Testis (tissue), 3 donors: ENCODE data around the gene SLC22A31. TPM values are rescaled to one million over a fixed set of nuclear protein-coding genes. Genes with fewer than 3 reads are reported as not detected.
"Not testable (repeated sequence)": the region's sequence is repeated elsewhere in the genome, so short reads cannot be mapped to it uniquely, and the experiment has no call there.

Source experiments
- DNase-seq: peaks from one replicate; pipeline ENCODE4 v3.0.0-alpha.2; 2019
- H3K27ac ChIP-seq, 2 donors: fragments of 200-600 bp; sonication (generic); one replicate each; pipeline ENCODE4 v1.5.1; 2019
- H3K27me3 ChIP-seq: fragments of 200-600 bp; sonication (generic); one replicate; pipeline ENCODE4 v1.5.1; 2019
- H3K36me3 ChIP-seq: fragments of 200-600 bp; sonication (generic); one replicate; pipeline ENCODE4 v1.5.1; 2017; ENCODE audit warnings: low read depth; ENCODE audit errors: missing control alignments
- H3K4me1 ChIP-seq: fragments of 200-600 bp; sonication (generic); one replicate; pipeline ENCODE4 v1.5.1; 2019
- H3K4me3 ChIP-seq, 2 donors: fragments of 200-600 bp; sonication (generic); one replicate each; pipeline ENCODE4 v1.5.1; 2017 to 2019
- H3K9me3 ChIP-seq: fragments of 200-600 bp; sonication (generic); one replicate; pipeline ENCODE4 v1.5.1; 2017
- POLR2A ChIP-seq: fragments of 450-650 bp; IDR thresholded peaks from one replicate; pipeline ENCODE4 v1.6.1; 2017; ENCODE audit warnings: antibody characterized with exemption, mild to moderate bottlenecking, moderate library complexity
- WGBS, 2 donors: methylation state at CpG; one replicate each; pipeline ENCODE4 v1.1.5; 2018; 5-methylcytosine and 5-hydroxymethylcytosine counted together
- intact Hi-C: fragments of 100-400 bp; cut with DNase I; formaldehyde crosslinking; loops from one replicate; pipeline ENCODE4 v1.15.1; 2023; ENCODE audit warnings: low total_unique reads
- polyA plus RNA-seq: library from polyadenylated mRNA; stranded (reverse); fragments of 350-450 nt; fragmentation: Illumina TruSeq; extraction: RNeasy Lipid Tissue Mini Kit (QIAGEN cat#74804); gene quantifications from one replicate; pipeline ENCODE4 v1.2.3, GENCODE V29; 2014; ENCODE audit warnings: low read depth, low replicate concordance; ENCODE audit not compliant: insufficient read depth
- total RNA-seq, 2 donors: library from RNA; depleted of rRNA; stranded (reverse); fragments of >200 nt; gene quantifications; one replicate each; pipeline ENCODE4 v1.2.3, GENCODE V29; 2016
- TF ChIP-seq, protein P1 (sequence below), 3 experiments: fragments of 450-650 bp in 2 of 3; fragments of 200-600 bp in 1 of 3; sonication (generic) in 1 of 3; IDR thresholded peaks; one replicate each; pipeline ENCODE4 v1.5.1; 2016 to 2019; ENCODE audit warnings: antibody characterized with exemption in 3 of 3, mild to moderate bottlenecking in 2 of 3, moderate library complexity in 1 of 3

The SLC22A31 gene
- total and polyA plus RNA-seq, 3 donors from 2014 or later, result 3.9 to 8.2 (median 6.2) TPM

DNA sequence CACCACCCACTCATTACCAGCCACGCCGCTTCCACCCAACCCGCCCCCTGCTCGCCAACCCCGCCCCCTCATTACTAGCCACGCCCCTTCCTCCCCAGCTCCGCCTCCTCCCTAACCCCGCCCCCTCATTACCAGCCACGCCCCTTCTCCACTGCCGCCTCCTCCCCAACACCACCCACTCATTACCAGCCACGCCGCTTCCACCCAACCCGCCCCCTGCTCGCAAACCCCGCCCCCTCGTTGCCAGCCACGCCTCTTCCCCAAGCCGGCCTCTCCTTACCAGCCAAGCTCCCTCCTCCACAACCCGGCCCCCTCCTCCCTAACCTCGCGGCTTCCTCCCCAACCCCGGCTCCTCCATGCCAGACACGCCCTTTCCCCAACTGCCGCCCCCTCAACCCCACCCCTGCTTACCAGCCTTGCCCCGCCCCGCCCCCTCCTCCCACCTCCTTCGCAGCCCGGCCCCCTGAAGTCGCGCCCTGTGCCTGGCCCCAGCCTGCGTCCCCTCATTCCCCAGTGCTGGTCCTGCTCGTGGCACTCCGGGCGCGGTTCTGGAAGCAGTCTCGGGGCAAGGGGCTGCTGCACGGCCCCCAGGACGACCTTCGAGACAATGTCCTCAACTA is 7.3 kb downstream of the SLC22A31 start:
- intact Hi-C loops, result no loop called here

DNA sequence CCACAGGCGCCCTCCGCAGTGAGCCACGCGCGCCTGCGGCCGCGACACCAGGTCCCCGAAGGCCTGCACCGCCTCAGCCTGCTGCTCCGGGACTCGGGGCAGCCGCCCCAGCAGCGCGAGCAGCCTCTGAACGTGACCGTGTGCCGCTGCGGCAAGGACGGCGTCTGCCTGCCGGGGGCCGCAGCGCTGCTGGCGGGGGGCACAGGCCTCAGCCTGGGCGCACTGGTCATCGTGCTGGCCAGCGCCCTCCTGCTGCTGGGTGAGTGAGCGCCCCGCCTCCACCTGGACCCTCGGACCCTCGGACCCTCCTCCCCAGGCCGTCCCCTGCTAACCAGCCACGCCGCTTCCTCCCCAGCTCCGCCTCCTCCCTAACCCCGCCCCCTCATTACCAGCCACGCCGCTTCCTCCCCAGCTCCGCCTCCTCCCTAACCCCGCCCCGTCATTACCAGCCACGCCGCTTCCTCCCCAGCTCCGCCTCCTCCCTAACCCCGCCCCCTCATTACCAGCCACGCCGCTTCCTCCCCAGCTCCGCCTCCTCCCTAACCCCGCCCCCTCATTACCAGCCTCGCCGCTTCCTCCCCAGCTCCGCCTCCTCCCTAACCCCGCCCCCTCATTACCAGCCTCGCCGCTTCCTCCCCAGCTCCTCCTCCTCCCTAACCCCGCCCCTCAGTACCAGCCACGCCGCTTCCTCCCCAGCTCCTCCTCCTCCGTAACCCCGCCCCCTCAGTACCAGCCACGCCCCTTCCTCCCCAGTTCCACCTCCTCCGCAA is 8.0 kb downstream of the SLC22A31 start:
- intact Hi-C loops, H3K27ac ChIP-seq, H3K4me1 ChIP-seq, H3K36me3 ChIP-seq, H3K9me3 ChIP-seq, H3K27me3 ChIP-seq: not testable (repeated sequence)
- 2 to 7% methylated on average over 28 to 52 of the region's 63 CpGs for WGBS, 2 donors
- peak overlapping the region; percentile 32 to 40 for H3K4me3 ChIP-seq
- DNase-seq, result peak; percentile 42

More for the DNA sequence above, 7.3 kb downstream of the SLC22A31 start:
- TF ChIP-seq, protein P1, sequence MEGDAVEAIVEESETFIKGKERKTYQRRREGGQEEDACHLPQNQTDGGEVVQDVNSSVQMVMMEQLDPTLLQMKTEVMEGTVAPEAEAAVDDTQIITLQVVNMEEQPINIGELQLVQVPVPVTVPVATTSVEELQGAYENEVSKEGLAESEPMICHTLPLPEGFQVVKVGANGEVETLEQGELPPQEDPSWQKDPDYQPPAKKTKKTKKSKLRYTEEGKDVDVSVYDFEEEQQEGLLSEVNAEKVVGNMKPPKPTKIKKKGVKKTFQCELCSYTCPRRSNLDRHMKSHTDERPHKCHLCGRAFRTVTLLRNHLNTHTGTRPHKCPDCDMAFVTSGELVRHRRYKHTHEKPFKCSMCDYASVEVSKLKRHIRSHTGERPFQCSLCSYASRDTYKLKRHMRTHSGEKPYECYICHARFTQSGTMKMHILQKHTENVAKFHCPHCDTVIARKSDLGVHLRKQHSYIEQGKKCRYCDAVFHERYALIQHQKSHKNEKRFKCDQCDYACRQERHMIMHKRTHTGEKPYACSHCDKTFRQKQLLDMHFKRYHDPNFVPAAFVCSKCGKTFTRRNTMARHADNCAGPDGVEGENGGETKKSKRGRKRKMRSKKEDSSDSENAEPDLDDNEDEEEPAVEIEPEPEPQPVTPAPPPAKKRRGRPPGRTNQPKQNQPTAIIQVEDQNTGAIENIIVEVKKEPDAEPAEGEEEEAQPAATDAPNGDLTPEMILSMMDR (IDR thresholded peaks at IDR 0.05), result no peak
- no peak for TF ChIP-seq POLR2A
- WGBS, 2 donors, result 3 to 7% methylated on average over 22 to 39 of the region's 39 CpGs
- no peaks in the 10 kb centered on the region for H3K27me3 ChIP-seq
- H3K9me3 ChIP-seq, result no peaks in the 10 kb centered on the region
- no peak overlapping the region for H3K27ac ChIP-seq
- H3K4me1 ChIP-seq, result no peaks in the 10 kb centered on the region
- peak overlapping the region in 1 of 2 donors; percentile 13 for H3K4me3 ChIP-seq
- DNase-seq, result peak; percentile 77
- no peaks in the 10 kb centered on the region for H3K36me3 ChIP-seq

DNA sequence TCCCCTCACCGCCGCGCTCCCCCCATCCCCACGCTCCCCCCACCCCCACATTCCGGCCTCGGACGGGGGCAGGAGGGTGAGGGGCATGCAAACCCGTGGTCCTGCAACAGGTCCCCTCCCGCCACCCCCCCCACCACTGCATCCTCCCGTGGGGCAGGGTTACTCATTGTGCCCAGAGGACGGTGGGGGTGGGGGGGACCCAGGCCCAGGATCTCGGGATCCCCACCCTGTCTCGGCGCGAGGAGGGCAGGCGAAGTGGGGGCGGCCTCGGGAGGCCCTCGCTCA is 8.5 kb downstream of the SLC22A31 start:
- peak overlapping the region; percentile 32 to 40 for H3K4me3 ChIP-seq

DNA sequence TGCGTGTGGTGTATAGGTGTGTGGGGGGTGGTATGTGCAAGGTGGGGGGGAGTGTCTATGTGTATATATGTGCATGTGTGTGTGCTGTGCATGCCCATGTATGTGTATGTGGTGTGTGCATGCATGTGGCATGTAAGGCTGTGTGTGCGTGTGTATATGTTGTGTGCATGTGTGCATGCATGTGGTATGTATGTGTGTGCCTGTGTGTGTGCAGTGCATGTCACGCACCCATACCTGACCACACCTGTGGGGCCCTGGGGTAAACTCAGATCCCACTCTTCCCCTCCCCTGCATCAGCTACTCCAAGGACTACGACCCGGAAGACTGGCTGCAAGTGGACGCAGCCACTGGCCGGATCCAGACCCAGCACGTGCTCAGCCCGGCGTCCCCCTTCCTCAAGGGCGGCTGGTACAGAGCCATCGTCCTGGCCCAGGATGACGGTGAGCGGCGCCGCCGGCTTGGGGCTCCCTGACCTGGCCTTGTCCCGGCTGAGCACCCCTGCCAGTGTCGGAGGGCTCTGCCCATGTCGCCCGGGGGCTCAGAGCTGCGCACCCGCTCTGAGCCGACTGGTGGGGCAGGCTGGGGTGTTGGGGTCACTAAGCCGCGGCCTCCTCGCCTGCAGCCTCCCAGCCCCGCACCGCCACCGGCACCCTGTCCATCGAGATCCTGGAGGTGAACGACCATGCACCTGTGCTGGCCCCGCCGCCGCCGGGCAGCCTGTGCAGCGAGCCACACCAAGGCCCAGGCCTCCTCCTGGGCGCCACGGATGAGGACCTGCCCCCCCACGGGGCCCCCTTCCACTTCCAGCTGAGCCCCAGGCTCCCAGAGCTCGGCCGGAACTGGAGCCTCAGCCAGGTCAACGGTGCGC is 9.1 kb downstream of the SLC22A31 start:
- no peak for DNase-seq
- WGBS, 2 donors, result 30 to 56% methylated on average over 6 to 41 of the region's 44 CpGs
- Histone ChIP-seq H3K27me3 (no peaks in the 10 kb centered on the region), H3K9me3 (no peaks in the 10 kb centered on the region), H3K36me3 (no peaks in the 10 kb centered on the region), H3K4me3 (peak overlapping the region in 1 of 2 donors; percentile 40), H3K27ac (no peak overlapping the region), H3K4me1 (no peaks in the 10 kb centered on the region)
- intact Hi-C loops, result no loop called here
- TF ChIP-seq, protein P1 (IDR thresholded peaks at IDR 0.05), result no peak
- TF ChIP-seq POLR2A, result no peak

More for the DNA sequence above, 8.5 kb downstream of the SLC22A31 start:
- Histone ChIP-seq H3K27me3 (no peaks in the 10 kb centered on the region), H3K27ac (no peak overlapping the region), H3K4me1 (no peaks in the 10 kb centered on the region), H3K36me3 (no peaks in the 10 kb centered on the region), H3K9me3 (no peaks in the 10 kb centered on the region)
- intact Hi-C loops, result no loop called here
- 2% methylated on average over 17 of the region's 19 CpGs; no CpG with 5 or more reads in 1 of the 2 donors for WGBS, 2 donors
- TF ChIP-seq, protein P1 (IDR thresholded peaks at IDR 0.05), result no peak
- TF ChIP-seq POLR2A, result no peak
- DNase-seq, result no peak
